HCT116 (cell line): ENCODE measurements around the gene IL22RA1. TPM values are rescaled to one million over a fixed set of nuclear protein-coding genes. Genes with fewer than 3 reads are reported as not detected.

Experiments
- ATAC-seq: fragments of 200-7000 bp; cut with Tn5 transposase; 2 replicates; pipeline ENCODE4 v1.9.1; 2020; ENCODE audit warnings: mild to moderate bottlenecking, moderate library complexity
- BruUV-seq: library from RNA; stranded (reverse); fragments of 400-500 nt; replicated peaks from 2 replicates; lab custom pipeline; 2021; lab: Mats Ljungman, UMichigan
- CTCF ChIA-PET: fragments of 300-600 bp; sonication (Branson Sonifier 250); formaldehyde crosslinking; loops from one replicate; lab custom pipeline; 2021; ENCODE audit warnings: antibody characterized with exemption; lab: Charles Lee
- POLR2A ChIA-PET: fragments of 300-600, 350-600 bp; sonication (Branson Sonifier 250); formaldehyde crosslinking; loops from one replicate; lab custom pipeline; 2021; ENCODE audit warnings: antibody characterized with exemption; lab: Charles Lee
- RAD21 ChIA-PET, 2 experiments: fragments of 300-600 bp; sonication (Branson Sonifier 250); formaldehyde crosslinking; loops; one replicate each; lab custom pipeline; 2023; ENCODE audit warnings: low total read pairs in 2 of 2; ENCODE audit not compliant: uncharacterized antibody in 2 of 2, unreplicated experiment in 2 of 2, low non-redundant PET in 1 of 2; lab: Charles Lee
- DNase-seq: peaks from one replicate; pipeline ENCODE4 v3.0.0-alpha.2; 2010; ENCODE audit warnings: low read depth, low spot score
- H2AFZ ChIP-seq: fragments of 200-600 bp; shearing (Covaris generic), sonication (generic); 2 replicates; pipeline ENCODE4 v1.6.1; 2017; ENCODE audit warnings: low read depth, mixed run types, mixed read lengths, antibody characterized with exemption, low read length; ENCODE audit not compliant: poor library complexity, severe bottlenecking
- H3K27ac ChIP-seq: 2 replicates; pipeline ENCODE4 v1.5.1; 2012; ENCODE audit warnings: low read depth, low read length
- H3K27me3 ChIP-seq: fragments of 200-600 bp; sonication (generic); 2 replicates; pipeline ENCODE4 v1.6.1; 2016; ENCODE audit warnings: mixed run types, low read length, mixed read lengths; ENCODE audit not compliant: insufficient read depth
- H3K36me3 ChIP-seq, 2 experiments: fragments of 200-500 bp in 1 of 2; fragments of 200-600 bp in 1 of 2; sonication (Bioruptor generic) in 1 of 2; sonication (generic) in 1 of 2; 2 replicates each; pipeline versions ENCODE4 v1.5.1 to v1.6.1; 2014 to 2016; ENCODE audit warnings: low read length in 2 of 2, inconsistent platforms in 1 of 2, mixed read lengths in 1 of 2, mixed run types in 1 of 2; ENCODE audit not compliant: insufficient read depth in 2 of 2, control insufficient read depth in 1 of 2
- H3K4me1 ChIP-seq, 2 experiments: fragments of 200-600 bp in 1 of 2; sonication (generic) in 1 of 2; 2 replicates each; pipeline versions ENCODE4 v1.5.1 to v1.6.1; 2012 to 2017; ENCODE audit warnings: low read length in 2 of 2, inconsistent platforms in 1 of 2, mild to moderate bottlenecking in 1 of 2, mixed read lengths in 1 of 2, mixed run types in 1 of 2, moderate library complexity in 1 of 2; ENCODE audit not compliant: insufficient read depth in 2 of 2, control insufficient read depth in 1 of 2
- H3K4me2 ChIP-seq: fragments of 200-600 bp; sonication (generic); 2 replicates; pipeline ENCODE4 v1.6.1; 2017; ENCODE audit warnings: mixed run types, low read length, mixed read lengths
- H3K4me3 ChIP-seq, 2 experiments: fragments of 200-600 bp in 1 of 2; sonication (generic) in 1 of 2; replicated peaks in 1 of 2; 2 replicates each; pipeline ENCODE4 v1.5.1; 2011 to 2016; ENCODE audit warnings: low read length in 2 of 2, control low read depth in 1 of 2, low read depth in 1 of 2, mild to moderate bottlenecking in 1 of 2, mixed read lengths in 1 of 2, mixed run types in 1 of 2
- H3K79me2 ChIP-seq: fragments of 200-600 bp; sonication (generic); 2 replicates; pipeline ENCODE4 v1.6.1; 2017; ENCODE audit warnings: mild to moderate bottlenecking, mixed run types, low read length, moderate library complexity, mixed read lengths; ENCODE audit not compliant: insufficient read depth
- H3K9ac ChIP-seq: fragments of 200-600 bp; sonication (generic); 2 replicates; pipeline ENCODE4 v1.6.1; 2016; ENCODE audit warnings: low read length, mixed read lengths
- H3K9me2 ChIP-seq: fragments of 200-600 bp; sonication (generic), shearing (Covaris generic); 2 replicates; pipeline ENCODE4 v1.6.1; 2017; ENCODE audit warnings: mixed run types, mild to moderate bottlenecking, moderate library complexity; ENCODE audit not compliant: insufficient read depth
- H3K9me3 ChIP-seq, 2 experiments: fragments of 200-500 bp in 1 of 2; fragments of 200-600 bp in 1 of 2; sonication (Bioruptor generic) in 1 of 2; sonication (generic) in 1 of 2; 2 replicates each; pipeline ENCODE4 v1.6.1; 2014 to 2017; ENCODE audit warnings: low read length in 2 of 2, mixed read lengths in 2 of 2, inconsistent platforms in 1 of 2, low read depth in 1 of 2, mild to moderate bottlenecking in 1 of 2, mixed run types in 1 of 2, moderate library complexity in 1 of 2; ENCODE audit not compliant: control insufficient read depth in 1 of 2, insufficient read depth in 1 of 2
- H4K20me1 ChIP-seq: fragments of 200-600 bp; sonication (generic), shearing (Covaris generic); 2 replicates; pipeline ENCODE4 v1.6.1; 2017; ENCODE audit warnings: mixed run types, mild to moderate bottlenecking, moderate library complexity; ENCODE audit not compliant: insufficient read depth
- CBX3 ChIP-seq: IDR thresholded peaks from 2 replicates; pipeline ENCODE4 v1.6.1; 2012; ENCODE audit warnings: low read depth
- EZH2phosphoT487 ChIP-seq: fragments of 200-600 bp; IDR thresholded peaks from 2 replicates; pipeline ENCODE4 v1.6.1; 2018; ENCODE audit warnings: antibody characterized with exemption, borderline replicate concordance
- FOSL1 ChIP-seq: IDR thresholded peaks from 2 replicates; pipeline ENCODE4 v1.6.1; 2012; ENCODE audit warnings: low read depth
- JUND ChIP-seq: IDR thresholded peaks from 2 replicates; pipeline ENCODE4 v1.6.1; 2012
- TCF7L2 ChIP-seq: IDR thresholded peaks from 2 replicates; pipeline ENCODE4 v1.7.0; 2011; ENCODE audit warnings: borderline replicate concordance, inconsistent platforms; ENCODE audit not compliant: insufficient read depth, insufficient read length; ENCODE audit errors: extremely low read depth
- intact Hi-C: fragments of 100-400 bp; cut with micrococcal nuclease; formaldehyde crosslinking; loops from 2 replicates; pipeline ENCODE4 v1.10.0; 2022
- total RNA-seq: library from RNA; stranded (reverse); gene quantifications from one replicate; pipeline ENCODE4 v1.2.1, GENCODE V29; 2021; ENCODE audit not compliant: unreplicated experiment
- TF ChIP-seq, protein P1 (sequence below): IDR thresholded peaks from 2 replicates; pipeline ENCODE4 v1.6.1; 2012; ENCODE audit warnings: low read depth
- TF ChIP-seq, protein P2 (sequence below): IDR thresholded peaks from 2 replicates; pipeline ENCODE4 v1.6.1; 2011; ENCODE audit warnings: mild to moderate bottlenecking, low read length, moderate library complexity; ENCODE audit not compliant: insufficient replicate concordance; ENCODE audit errors: extremely low read depth

The IL22RA1 gene
- total RNA-seq, 1 experiment from 2014 or later: 2.1 TPM

DNA sequence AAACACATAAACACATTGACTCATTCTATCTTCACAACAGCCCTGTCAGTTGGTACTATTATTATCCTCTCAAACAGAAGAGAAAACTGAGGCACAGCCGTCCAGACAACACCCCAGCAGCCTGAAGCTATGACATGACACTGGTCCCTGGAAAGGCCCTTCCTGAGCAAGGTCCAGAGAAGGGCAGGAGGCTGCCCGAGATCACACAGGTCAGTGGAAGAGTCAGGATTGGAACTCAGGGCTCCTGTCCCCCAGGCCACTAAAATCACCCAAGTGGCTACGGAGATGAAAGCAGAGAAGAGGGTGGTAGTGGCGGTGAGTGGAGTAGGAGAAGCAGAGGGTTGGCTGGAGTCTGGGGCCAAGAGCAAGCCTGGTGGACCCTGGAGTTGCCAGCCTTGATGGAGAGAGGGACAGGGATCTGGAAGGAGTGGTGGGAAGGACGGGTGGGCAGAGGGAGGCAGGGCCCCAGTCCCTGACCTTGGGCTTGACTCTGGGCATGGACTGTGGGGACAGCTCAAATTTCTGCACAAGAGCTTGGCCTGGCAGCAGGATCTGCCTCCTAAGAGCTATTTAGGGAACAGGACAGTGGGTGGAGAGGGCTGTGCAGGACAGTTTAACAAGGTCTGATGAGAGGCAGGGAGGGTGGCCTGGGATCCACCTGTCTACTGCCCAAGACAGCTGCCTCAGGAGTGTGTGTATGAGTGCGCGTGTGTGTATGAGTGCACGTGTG is 46.8 kb downstream of the IL22RA1 start:
- ChIA-PET CTCF (no interaction called here), POLR2A (no interaction called here)
- Histone ChIP-seq H3K79me2 (no peaks in the 10 kb centered on the region), H2AFZ (no peak overlapping the region)
- no peak for TF ChIP-seq FOSL1
- no peak for TF ChIP-seq EZH2phosphoT487
- TF ChIP-seq, protein P1, sequence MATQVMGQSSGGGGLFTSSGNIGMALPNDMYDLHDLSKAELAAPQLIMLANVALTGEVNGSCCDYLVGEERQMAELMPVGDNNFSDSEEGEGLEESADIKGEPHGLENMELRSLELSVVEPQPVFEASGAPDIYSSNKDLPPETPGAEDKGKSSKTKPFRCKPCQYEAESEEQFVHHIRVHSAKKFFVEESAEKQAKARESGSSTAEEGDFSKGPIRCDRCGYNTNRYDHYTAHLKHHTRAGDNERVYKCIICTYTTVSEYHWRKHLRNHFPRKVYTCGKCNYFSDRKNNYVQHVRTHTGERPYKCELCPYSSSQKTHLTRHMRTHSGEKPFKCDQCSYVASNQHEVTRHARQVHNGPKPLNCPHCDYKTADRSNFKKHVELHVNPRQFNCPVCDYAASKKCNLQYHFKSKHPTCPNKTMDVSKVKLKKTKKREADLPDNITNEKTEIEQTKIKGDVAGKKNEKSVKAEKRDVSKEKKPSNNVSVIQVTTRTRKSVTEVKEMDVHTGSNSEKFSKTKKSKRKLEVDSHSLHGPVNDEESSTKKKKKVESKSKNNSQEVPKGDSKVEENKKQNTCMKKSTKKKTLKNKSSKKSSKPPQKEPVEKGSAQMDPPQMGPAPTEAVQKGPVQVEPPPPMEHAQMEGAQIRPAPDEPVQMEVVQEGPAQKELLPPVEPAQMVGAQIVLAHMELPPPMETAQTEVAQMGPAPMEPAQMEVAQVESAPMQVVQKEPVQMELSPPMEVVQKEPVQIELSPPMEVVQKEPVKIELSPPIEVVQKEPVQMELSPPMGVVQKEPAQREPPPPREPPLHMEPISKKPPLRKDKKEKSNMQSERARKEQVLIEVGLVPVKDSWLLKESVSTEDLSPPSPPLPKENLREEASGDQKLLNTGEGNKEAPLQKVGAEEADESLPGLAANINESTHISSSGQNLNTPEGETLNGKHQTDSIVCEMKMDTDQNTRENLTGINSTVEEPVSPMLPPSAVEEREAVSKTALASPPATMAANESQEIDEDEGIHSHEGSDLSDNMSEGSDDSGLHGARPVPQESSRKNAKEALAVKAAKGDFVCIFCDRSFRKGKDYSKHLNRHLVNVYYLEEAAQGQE: no peak
- no peak for TF ChIP-seq JUND
- TF ChIP-seq, protein P2, sequence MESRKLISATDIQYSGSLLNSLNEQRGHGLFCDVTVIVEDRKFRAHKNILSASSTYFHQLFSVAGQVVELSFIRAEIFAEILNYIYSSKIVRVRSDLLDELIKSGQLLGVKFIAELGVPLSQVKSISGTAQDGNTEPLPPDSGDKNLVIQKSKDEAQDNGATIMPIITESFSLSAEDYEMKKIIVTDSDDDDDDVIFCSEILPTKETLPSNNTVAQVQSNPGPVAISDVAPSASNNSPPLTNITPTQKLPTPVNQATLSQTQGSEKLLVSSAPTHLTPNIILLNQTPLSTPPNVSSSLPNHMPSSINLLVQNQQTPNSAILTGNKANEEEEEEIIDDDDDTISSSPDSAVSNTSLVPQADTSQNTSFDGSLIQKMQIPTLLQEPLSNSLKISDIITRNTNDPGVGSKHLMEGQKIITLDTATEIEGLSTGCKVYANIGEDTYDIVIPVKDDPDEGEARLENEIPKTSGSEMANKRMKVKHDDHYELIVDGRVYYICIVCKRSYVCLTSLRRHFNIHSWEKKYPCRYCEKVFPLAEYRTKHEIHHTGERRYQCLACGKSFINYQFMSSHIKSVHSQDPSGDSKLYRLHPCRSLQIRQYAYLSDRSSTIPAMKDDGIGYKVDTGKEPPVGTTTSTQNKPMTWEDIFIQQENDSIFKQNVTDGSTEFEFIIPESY: no peak
- TF ChIP-seq CBX3: no peak
- no peak for TF ChIP-seq TCF7L2
- TF ChIP-seq, all 23 proteins: peak for 0
- no peaks in the 10 kb centered on the region for H3K4me1 ChIP-seq
- no peaks in the 10 kb centered on the region for H3K9me2 ChIP-seq
- ATAC-seq (no peak), DNase-seq (no peak)
- no peaks in the 10 kb centered on the region for H3K9me3 ChIP-seq
- H3K4me3 ChIP-seq: no peak overlapping the region
- intact Hi-C loops: no loop called here
- no peak overlapping the region for H3K4me2 ChIP-seq
- BruUV-seq: no TSS peak
- RAD21 ChIA-PET: interaction anchor here in 1 of 2 experiments (0.8 kb wide), 1 partner anchor 91 kb away, joined by 4 read pairs; no protein-coding TSS in a partner anchor
- H3K36me3 ChIP-seq: no peaks in the 10 kb centered on the region
- no peaks in the 10 kb centered on the region for H4K20me1 ChIP-seq
- no peak overlapping the region for H3K27ac ChIP-seq
- H3K27me3 ChIP-seq: no peaks in the 10 kb centered on the region
- H3K9ac ChIP-seq: no peak overlapping the region
